PC-9 (cell line): ENCODE results near the gene F11R. TPM values are rescaled to one million over a fixed set of nuclear protein-coding genes. Genes with fewer than 3 reads are reported as not detected.
A peak's percentile ranks its signal among the peaks of the same experiment; 100 is the strongest.

Experiments
- BruUV-seq: library from RNA; stranded (reverse); fragments of 400-500 nt; replicated peaks from 2 replicates; lab custom pipeline; 2021; lab: Mats Ljungman, UMichigan
- CTCF ChIA-PET: fragments of 300-600 bp; sonication (Branson Sonifier 250); formaldehyde crosslinking; loops from one replicate; lab custom pipeline; 2022; ENCODE audit warnings: antibody characterized with exemption; lab: Charles Lee
- POLR2A ChIA-PET: fragments of 300-600 bp; sonication (Branson Sonifier 250); formaldehyde crosslinking; loops from one replicate; lab custom pipeline; 2022; ENCODE audit warnings: antibody characterized with exemption; ENCODE audit not compliant: unreplicated experiment; lab: Charles Lee
- DNase-seq, 2 experiments: peaks; one replicate each; pipeline versions ENCODE4 v3.0.0 to v3.0.0-alpha.2; 2015 to 2022; ENCODE audit warnings: mixed read lengths in 1 of 2
- H2AFZ ChIP-seq: fragments of 200-600 bp; sonication (generic); 2 replicates; pipeline ENCODE4 v1.8.1; 2017; ENCODE audit warnings: antibody characterized with exemption
- H3F3A ChIP-seq: fragments of 200-600 bp; sonication (generic); 2 replicates; pipeline ENCODE4 v1.8.1; 2017; ENCODE audit warnings: antibody characterized with exemption, mild to moderate bottlenecking, low read depth; ENCODE audit not compliant: insufficient read depth
- H3K27ac ChIP-seq: fragments of 200-600 bp; sonication (generic); 2 replicates; pipeline ENCODE4 v1.6.1; 2016; ENCODE audit warnings: mixed run types
- H3K27me3 ChIP-seq: fragments of 200-600 bp; sonication (generic); 2 replicates; pipeline ENCODE4 v1.6.1; 2016; ENCODE audit warnings: low read depth, mixed run types; ENCODE audit not compliant: insufficient read depth
- H3K36me3 ChIP-seq: fragments of 200-600 bp; sonication (generic); 2 replicates; pipeline ENCODE4 v1.6.1; 2016; ENCODE audit warnings: low read depth, mixed run types
- H3K4me1 ChIP-seq: fragments of 200-600 bp; sonication (generic); replicated peaks from 2 replicates; pipeline ENCODE4 v1.6.1; 2016; ENCODE audit warnings: mixed run types; ENCODE audit not compliant: insufficient read depth
- H3K4me2 ChIP-seq: fragments of 200-600 bp; sonication (generic); 2 replicates; pipeline ENCODE4 v1.6.1; 2017; ENCODE audit warnings: mixed run types
- H3K4me3 ChIP-seq: fragments of 200-600 bp; sonication (generic); 2 replicates; pipeline ENCODE4 v1.6.1; 2016; ENCODE audit warnings: mixed run types
- H3K79me2 ChIP-seq: fragments of 200-600 bp; sonication (generic); 2 replicates; pipeline ENCODE4 v1.6.1; 2017; ENCODE audit warnings: low read depth, mixed run types
- H3K9me2 ChIP-seq: fragments of 200-600 bp; sonication (generic); 2 replicates; pipeline ENCODE4 v1.8.1; 2017; ENCODE audit warnings: mild to moderate bottlenecking; ENCODE audit not compliant: insufficient read depth
- H3K9me3 ChIP-seq: fragments of 200-600 bp; sonication (generic); 2 replicates; pipeline ENCODE4 v1.8.1; 2016; ENCODE audit warnings: low read depth; ENCODE audit not compliant: insufficient read depth
- H4K20me1 ChIP-seq: fragments of 200-600 bp; sonication (generic); 2 replicates; pipeline ENCODE4 v1.8.1; 2017; ENCODE audit not compliant: insufficient read depth
- CTCF ChIP-seq: fragments of 200-600 bp; sonication (generic); conservative IDR thresholded peaks from 2 replicates; pipeline ENCODE4 v1.6.1; 2017; ENCODE audit warnings: mixed run types, antibody characterized with exemption, mild to moderate bottlenecking, moderate library complexity
- EZH2 ChIP-seq: fragments of 200-600 bp; sonication (generic); IDR thresholded peaks from 2 replicates; pipeline ENCODE4 v1.8.0; 2017; ENCODE audit warnings: antibody characterized with exemption, low read depth
- intact Hi-C: fragments of 100-400 bp; cut with micrococcal nuclease; formaldehyde crosslinking; loops from one replicate; pipeline ENCODE4 v1.10.0; 2022; ENCODE audit not compliant: unreplicated experiment
- total RNA-seq: library from RNA; stranded (reverse); gene quantifications from 2 replicates; pipeline ENCODE4 v1.2.3, GENCODE V29; 2021

F11R gene
- total RNA-seq, 1 experiment from 2014 or later, result 117 TPM

- Histone ChIP-seq H3K9me3 (no peaks in the 10 kb centered on the region), H3K27ac (no peak overlapping the region), H3F3A (no peaks in the 10 kb centered on the region), H4K20me1 (no peaks in the 10 kb centered on the region), H3K79me2 (no peaks in the 10 kb centered on the region), H3K27me3 (no peaks in the 10 kb centered on the region), H3K4me1 (no peaks in the 10 kb centered on the region), H3K4me3 (no peak overlapping the region), H3K4me2 (no peak overlapping the region), H3K36me3 (no peaks in the 10 kb centered on the region), H2AFZ (no peak overlapping the region), H3K9me2 (no peaks in the 10 kb centered on the region)
- ChIA-PET POLR2A (no interaction called here), CTCF (no interaction called here)
- no peak for DNase-seq
- no peak for TF ChIP-seq EZH2
- intact Hi-C loops, result no loop called here
- no TSS peak for BruUV-seq
Observed at GRCh38 chr1:161061419-161061818, 40.5 kb upstream of the F11R start.

- ChIA-PET CTCF (no interaction called here), POLR2A (no interaction called here)
- Histone ChIP-seq H2AFZ (no peak overlapping the region), H4K20me1 (no peaks in the 10 kb centered on the region), H3K4me1 (no peaks in the 10 kb centered on the region), H3K4me3 (no peak overlapping the region), H3F3A (no peaks in the 10 kb centered on the region), H3K79me2 (no peaks in the 10 kb centered on the region), H3K9me3 (no peaks in the 10 kb centered on the region), H3K27me3 (no peaks in the 10 kb centered on the region), H3K27ac (no peak overlapping the region), H3K9me2 (no peaks in the 10 kb centered on the region), H3K36me3 (no peaks in the 10 kb centered on the region), H3K4me2 (no peak overlapping the region)
- no peak for DNase-seq
- TF ChIP-seq CTCF (no peak), EZH2 (no peak)
- BruUV-seq, result no TSS peak
- intact Hi-C loops, result no loop called here
Observed at GRCh38 chr1:161059293-161059692, 38.3 kb upstream of the F11R start.

- Histone ChIP-seq H2AFZ (no peak overlapping the region), H3F3A (no peaks in the 10 kb centered on the region)
- intact Hi-C loops, result no loop called here
Observed at GRCh38 chr1:161054805-161055204, 33.9 kb upstream of the F11R start.

More at GRCh38 chr1:161054805-161055204, 33.9 kb upstream of the F11R start:
- BruUV-seq, result no TSS peak
- TF ChIP-seq EZH2 (no peak), CTCF (peak; percentile 35; the same call in 1 of the 2 replicates)
- H3K27ac ChIP-seq, result no peak overlapping the region
- no peak overlapping the region for H3K4me2 ChIP-seq
- no peaks in the 10 kb centered on the region for H3K9me2 ChIP-seq
- H3K36me3 ChIP-seq, result no peaks in the 10 kb centered on the region
- DNase-seq, result no peak
- H3K79me2 ChIP-seq, result no peaks in the 10 kb centered on the region
- no peak overlapping the region for H3K4me3 ChIP-seq
- no peaks in the 10 kb centered on the region for H3K4me1 ChIP-seq
- no peaks in the 10 kb centered on the region for H3K27me3 ChIP-seq
- H4K20me1 ChIP-seq, result no peaks in the 10 kb centered on the region
- ChIA-PET CTCF (no interaction called here), POLR2A (interaction anchor here (0.9 kb wide), 1 partner anchor 65 kb away, joined by 3 read pairs; no protein-coding TSS in a partner anchor)
- H3K9me3 ChIP-seq, result no peaks in the 10 kb centered on the region
